H1 (cell line): ENCODE data around the gene TMPRSS3. TPM values are rescaled to one million over a fixed set of nuclear protein-coding genes. Genes with fewer than 3 reads are reported as not detected.

Source experiments
- CTCF ChIA-PET: fragments of 300-600 bp; sonication (Branson Sonifier 250); formaldehyde crosslinking; loops from one replicate; lab custom pipeline; 2021; ENCODE audit not compliant: partially characterized antibody; lab: Charles Lee
- POLR2A ChIA-PET: fragments of 300-600 bp; sonication (Branson Sonifier 250); formaldehyde crosslinking; loops from one replicate; lab custom pipeline; 2021; ENCODE audit warnings: inconsistent platforms; ENCODE audit not compliant: partially characterized antibody; lab: Charles Lee
- DNase-seq, 2 experiments: peaks; one replicate each; pipeline versions ENCODE4 v3.0.0 to v3.0.0-alpha.2; 2010 to 2022; ENCODE audit warnings: low spot score in 2 of 2, low read depth in 1 of 2, mixed read lengths in 1 of 2
- FAIRE-seq: peaks from 2 replicates; lab custom pipeline; 2011; peaks lifted over from hg19 to GRCh38; lab: Jason Lieb, UNC
- H2AFZ ChIP-seq: 2 replicates; pipeline ENCODE4 v1.8.1; 2012; ENCODE audit warnings: low read length, inconsistent platforms
- H2AK5ac ChIP-seq: 2 replicates; pipeline ENCODE4 v1.6.1; 2013; ENCODE audit warnings: low read depth, low read length
- H2BK120ac ChIP-seq: replicated peaks from 2 replicates; pipeline ENCODE3; 2013; ENCODE audit warnings: low read depth, low read length, inconsistent platforms
- H2BK12ac ChIP-seq: 2 replicates; pipeline ENCODE4 v1.6.1; 2013; ENCODE audit warnings: low read depth, low read length
- H2BK15ac ChIP-seq: 2 replicates; pipeline ENCODE4 v1.6.1; 2013; ENCODE audit warnings: low read length
- H2BK20ac ChIP-seq: 2 replicates; pipeline ENCODE4 v1.6.1; 2013; ENCODE audit warnings: low read length
- H2BK5ac ChIP-seq: 2 replicates; pipeline ENCODE4 v1.6.1; 2013; ENCODE audit warnings: low read depth, low read length
- H3K14ac ChIP-seq: 2 replicates; pipeline ENCODE4 v1.6.1; 2013; ENCODE audit warnings: inconsistent platforms; ENCODE audit not compliant: insufficient read length
- H3K18ac ChIP-seq: 2 replicates; pipeline ENCODE4 v1.6.1; 2013; ENCODE audit warnings: low read length; ENCODE audit errors: extremely low read depth
- H3K23ac ChIP-seq: 2 replicates; pipeline ENCODE4 v1.6.1; 2013; ENCODE audit warnings: inconsistent platforms; ENCODE audit not compliant: insufficient read length
- H3K23me2 ChIP-seq: 2 replicates; pipeline ENCODE4 v1.6.1; 2013; ENCODE audit warnings: low read depth, low read length
- H3K27ac ChIP-seq: 2 replicates; pipeline ENCODE4 v1.6.1; 2011; ENCODE audit warnings: low read depth, low read length, inconsistent platforms
- H3K27me3 ChIP-seq, 4 experiments: replicated peaks in 1 of 4; 1 replicate in 1 of 4; 2 replicates in 3 of 4; pipeline versions ENCODE4 v1.6.1 to v1.8.1; 2011 to 2013; ENCODE audit warnings: low read length in 3 of 4, mild to moderate bottlenecking in 3 of 4, inconsistent platforms in 2 of 4, mixed read lengths in 2 of 4, moderate library complexity in 1 of 4; ENCODE audit not compliant: control insufficient read depth in 3 of 4, insufficient read depth in 3 of 4; ENCODE audit errors: extremely low read depth in 1 of 4
- H3K36me3 ChIP-seq, 4 experiments: 2 replicates each; pipeline versions ENCODE4 v1.6.1 to v1.8.1; 2011 to 2013; ENCODE audit warnings: mild to moderate bottlenecking in 4 of 4, low read length in 3 of 4, moderate library complexity in 2 of 4, control low read depth in 1 of 4, inconsistent platforms in 1 of 4; ENCODE audit not compliant: insufficient read depth in 4 of 4, control insufficient read depth in 2 of 4
- H3K4ac ChIP-seq: replicated peaks from 2 replicates; pipeline ENCODE3; 2013; ENCODE audit warnings: low read length, low read depth, mixed read lengths, inconsistent platforms; ENCODE audit not compliant: insufficient read length
- H3K4me1 ChIP-seq, 4 experiments: replicated peaks in 1 of 4; 1 replicate in 1 of 4; 2 replicates in 3 of 4; pipeline versions ENCODE4 v1.6.1 to v1.8.1; 2011 to 2013; ENCODE audit warnings: low read length in 3 of 4, inconsistent platforms in 2 of 4, mixed read lengths in 1 of 4; ENCODE audit not compliant: insufficient read depth in 4 of 4, control insufficient read depth in 3 of 4
- H3K4me2 ChIP-seq, 2 experiments: 2 replicates each; pipeline versions ENCODE4 v1.6.1 to v1.8.1; 2011 to 2013; ENCODE audit warnings: low read depth in 2 of 2, low read length in 2 of 2, control low read depth in 1 of 2, inconsistent platforms in 1 of 2, mild to moderate bottlenecking in 1 of 2; ENCODE audit not compliant: insufficient read depth in 1 of 2
- H3K4me3 ChIP-seq, 4 experiments: fragments of 200-600, 300-600 bp in 1 of 4; sonication (generic), shearing (Covaris generic), sonication (Bioruptor Twin) in 1 of 4; 2 replicates each; pipeline versions ENCODE4 v1.5.1 to v1.8.1; 2011 to 2016; ENCODE audit warnings: low read length in 4 of 4, low read depth in 3 of 4, control low read depth in 2 of 4, inconsistent platforms in 2 of 4, mild to moderate bottlenecking in 2 of 4, mixed read lengths in 1 of 4, moderate library complexity in 1 of 4; ENCODE audit not compliant: insufficient read depth in 2 of 4; ENCODE audit errors: extremely low read depth in 1 of 4
- H3K56ac ChIP-seq: replicated peaks from 2 replicates; pipeline ENCODE3; 2013; ENCODE audit warnings: low read depth, mild to moderate bottlenecking, mixed read lengths, low read length, inconsistent platforms; ENCODE audit not compliant: insufficient read length
- H3K79me1 ChIP-seq: 2 replicates; pipeline ENCODE4 v1.6.1; 2013; ENCODE audit warnings: low read depth, low read length, control low read depth
- H3K79me2 ChIP-seq, 2 experiments: 2 replicates each; pipeline versions ENCODE4 v1.6.1 to v1.8.1; 2012 to 2013; ENCODE audit warnings: low read length in 2 of 2, mild to moderate bottlenecking in 2 of 2, inconsistent platforms in 1 of 2; ENCODE audit not compliant: insufficient read depth in 2 of 2, control insufficient read depth in 1 of 2
- H3K9ac ChIP-seq, 4 experiments: replicated peaks in 1 of 4; 1 replicate in 1 of 4; 2 replicates in 3 of 4; pipeline versions ENCODE4 v1.6.1 to v1.8.1; 2011 to 2013; ENCODE audit warnings: low read depth in 3 of 4, low read length in 3 of 4, control low read depth in 2 of 4, mild to moderate bottlenecking in 2 of 4, moderate library complexity in 2 of 4, inconsistent platforms in 1 of 4; ENCODE audit errors: extremely low read depth in 1 of 4
- H3K9me3 ChIP-seq, 2 experiments: 2 replicates each; pipeline versions ENCODE4 v1.6.1 to v1.8.1; 2012 to 2013; ENCODE audit warnings: mild to moderate bottlenecking in 2 of 2, moderate library complexity in 2 of 2, control low read depth in 1 of 2, inconsistent platforms in 1 of 2, low read depth in 1 of 2, low read length in 1 of 2, mixed read lengths in 1 of 2; ENCODE audit not compliant: insufficient read depth in 2 of 2
- H4K20me1 ChIP-seq, 2 experiments: replicated peaks in 1 of 2; 2 replicates each; pipeline versions ENCODE3 to v1.8.1; 2011 to 2013; ENCODE audit warnings: inconsistent platforms in 2 of 2, low read length in 2 of 2, mild to moderate bottlenecking in 1 of 2; ENCODE audit not compliant: insufficient read depth in 2 of 2, control insufficient read depth in 1 of 2
- H4K5ac ChIP-seq: 2 replicates; pipeline ENCODE4 v1.6.1; 2013; ENCODE audit warnings: low read length, low read depth, mixed read lengths, inconsistent platforms; ENCODE audit not compliant: insufficient read length
- H4K8ac ChIP-seq: 2 replicates; pipeline ENCODE4 v1.8.0; 2013; ENCODE audit warnings: mild to moderate bottlenecking, moderate library complexity, low read length, inconsistent platforms; ENCODE audit not compliant: insufficient read depth; ENCODE audit errors: extremely low read depth
- H4K91ac ChIP-seq: replicated peaks from 2 replicates; pipeline ENCODE3; 2013; ENCODE audit warnings: low read length, mixed read lengths, inconsistent platforms; ENCODE audit not compliant: insufficient read length
- ASH2L ChIP-seq: fragments of 200-600, 300-600 bp; sonication (generic); IDR thresholded peaks from one replicate; pipeline ENCODE4 v1.7.1; 2017; ENCODE audit warnings: low read length
- RAD21 ChIP-seq, 2 experiments: IDR thresholded peaks in 1 of 2; conservative IDR thresholded peaks in 1 of 2; 2 replicates each; pipeline ENCODE4 v1.6.1; 2011; ENCODE audit warnings: low read depth in 2 of 2, low read length in 2 of 2, improper control_type of control experiment in 1 of 2, inconsistent platforms in 1 of 2, mild to moderate bottlenecking in 1 of 2, moderate library complexity in 1 of 2
- WGBS, 2 experiments: shearing (Covaris generic) in 1 of 2; methylation state at CpG; one replicate each; pipeline versions ENCODE4 v1.1.6 to v1.1.7; 2013 to 2015; ENCODE audit warnings: low lambda C conversion rate in 2 of 2, mixed read lengths in 2 of 2, inconsistent platforms in 1 of 2, low coverage in 1 of 2, missing lambda C conversion rate in 1 of 2; ENCODE audit not compliant: insufficient replicate concordance in 2 of 2, insufficient coverage in 1 of 2, insufficient read length in 1 of 2; ENCODE audit errors: extremely low coverage in 1 of 2, missing lambda C conversion rate in 1 of 2; 5-methylcytosine and 5-hydroxymethylcytosine counted together
- polyA plus RNA-seq, 7 experiments: library from polyadenylated mRNA; depleted of rRNA in 3 of 7; stranded (reverse) in 5 of 7; unstranded in 2 of 7; fragments of >200 nt in 5 of 7; fragments of 200-250 nt in 2 of 7; gene quantifications; 1 replicate in 5 of 7; 2 replicates in 1 of 7; 4 replicates in 1 of 7; pipeline versions ENCODE4 v1.2.1 to v1.2.3, GENCODE V29; 2011 to 2013; ENCODE audit warnings: missing spikeins in 2 of 7, mixed read lengths in 2 of 7
- total RNA-seq: library from RNA; stranded (reverse); fragmentation: NEBNext Ultra II Directional; extraction: Animal tissue kit (Norgen Biotek cat#: 25700); gene quantifications from 2 replicates; pipeline ENCODE4 v1.2.1, GENCODE V29; 2021

TMPRSS3 gene
- total and polyA plus RNA-seq, 2 of the 8 experiments (the other 6 are each of a cell fraction or from before 2014, with no cell fraction given): 0.38 TPM; not detected in 1

DNA sequence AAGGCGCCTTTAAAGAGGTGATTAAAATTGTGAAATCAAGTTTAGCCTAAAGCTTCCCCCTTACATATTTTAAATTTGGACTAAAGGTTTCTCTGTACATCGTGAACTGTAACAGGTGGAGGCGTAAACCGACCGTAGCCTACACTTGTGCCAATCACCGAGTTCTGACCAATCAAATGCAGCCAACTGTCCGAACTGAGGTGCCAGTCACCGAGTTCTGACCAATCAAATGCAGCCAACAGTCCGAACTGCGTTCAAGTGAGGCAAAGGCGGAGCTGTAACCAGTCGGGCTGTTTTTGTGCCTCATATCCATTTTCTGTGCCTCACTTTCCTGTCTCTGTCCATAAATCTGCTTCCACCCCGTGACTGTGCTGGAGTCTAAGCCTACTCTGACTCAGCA lies 36.9 kb downstream of the TMPRSS3 start:
- H3K36me3 ChIP-seq: no peaks in the 10 kb centered on the region
- no peaks in the 10 kb centered on the region for H3K23me2 ChIP-seq
- no peak overlapping the region for H4K5ac ChIP-seq
- no peak overlapping the region for H3K9ac ChIP-seq
- POLR2A ChIA-PET: no interaction called here
- H3K14ac ChIP-seq: no peak overlapping the region
- peaks cover 8 to 9% of the 10 kb centered on the region in 2 experiments for H3K9me3 ChIP-seq
- H3K4me3 ChIP-seq: no peak overlapping the region
- H2AK5ac ChIP-seq: no peak overlapping the region
- H3K23ac ChIP-seq: no peak overlapping the region
- TF ChIP-seq RAD21 (IDR thresholded peaks at IDR 0.05 in 1 of 2, conservative IDR thresholded peaks at IDR 0.05 in 1 of 2; ENCODE audit: low read depth in 2 of 2, low read length in 2 of 2) (no peak), ASH2L (no peak)
- H2AFZ ChIP-seq: no peak overlapping the region
- no peaks in the 10 kb centered on the region for H3K4me1 ChIP-seq
- 85% methylated on average over 13 of the region's 13 CpGs; no CpG with 5 or more reads in 1 of the 2 experiments for WGBS, 2 experiments
- H2BK120ac ChIP-seq: no peak overlapping the region
- H3K79me1 ChIP-seq: no peaks in the 10 kb centered on the region; the same call in 1 of the 2 replicates
- no peak overlapping the region for H2BK15ac ChIP-seq
- no peak overlapping the region for H2BK5ac ChIP-seq
- no peak overlapping the region for H3K27ac ChIP-seq
- FAIRE-seq (no peak), DNase-seq (no peak)
- no peaks in the 10 kb centered on the region for H3K27me3 ChIP-seq
- no peak overlapping the region for H3K18ac ChIP-seq
- H2BK12ac ChIP-seq: no peak overlapping the region
- no peak overlapping the region for H3K56ac ChIP-seq
- no peak overlapping the region for H3K4me2 ChIP-seq
- no peak overlapping the region for H4K91ac ChIP-seq
- no peak overlapping the region for H4K8ac ChIP-seq
- CTCF ChIA-PET: interaction anchor here (0.7 to 5.0 kb wide), 3 partner anchors 11 to 91 kb away, joined by 3 to 22 read pairs (median 3); no protein-coding TSS in a partner anchor
- H2BK20ac ChIP-seq: no peak overlapping the region
- H3K4ac ChIP-seq: no peak overlapping the region
- no peaks in the 10 kb centered on the region for H4K20me1 ChIP-seq
- H3K79me2 ChIP-seq: no peaks in the 10 kb centered on the region
